ENCODE results near the gene CRADD.

CRADD gene

GRCh38 chr12:93673084-93673483 lies 4.1 kb upstream of the CRADD start:
- DNase-seq, result no peak

GRCh38 chr12:93674386-93674785 lies 2.8 kb upstream of the CRADD start:
- DNase-seq, result no peak

GRCh38 chr12:93676408-93677194 lies 574 bp upstream of the CRADD start:
- no peak for DNase-seq

GRCh38 chr12:93678779-93679178 lies 1.6 kb downstream of the CRADD start:
- no peak for DNase-seq

- DNase-seq, result no peak
Measured at GRCh38 chr12:93679308-93679925, 2.2 kb downstream of the CRADD start.

GRCh38 chr12:93680006-93680405 lies 2.8 kb downstream of the CRADD start:
- no peak for DNase-seq

- peak; percentile 29 for DNase-seq
Measured at GRCh38 chr12:93682846-93683261, 5.7 kb downstream of the CRADD start.

GRCh38 chr12:93683410-93683809 lies 6.2 kb downstream of the CRADD start:
- no peak for DNase-seq

GRCh38 chr12:93684716-93685115 lies 7.5 kb downstream of the CRADD start:
- no peak for DNase-seq

GRCh38 chr12:93686572-93687356 lies 9.6 kb downstream of the CRADD start:
- DNase-seq, result no peak

- DNase-seq, result no peak
Measured at GRCh38 chr12:93689076-93689834, 12.1 kb downstream of the CRADD start.

GRCh38 chr12:93696462-93696861 lies 19.3 kb downstream of the CRADD start:
- no peak for DNase-seq

- DNase-seq, result no peak
Measured at GRCh38 chr12:93698307-93699092, 21.3 kb downstream of the CRADD start.

GRCh38 chr12:93699271-93700145 lies 22.3 kb downstream of the CRADD start:
- DNase-seq, result no peak

GRCh38 chr12:93702707-93703315 lies 25.6 kb downstream of the CRADD start:
- DNase-seq, result no peak

- no peak for DNase-seq
Measured at GRCh38 chr12:93704122-93704521, 26.9 kb downstream of the CRADD start.

- no peak for DNase-seq
Measured at GRCh38 chr12:93704625-93705024, 27.4 kb downstream of the CRADD start.

- DNase-seq, result no peak
Measured at GRCh38 chr12:93705237-93705636, 28.1 kb downstream of the CRADD start.

- no peak for DNase-seq
Measured at GRCh38 chr12:93706387-93706786, 29.2 kb downstream of the CRADD start.

GRCh38 chr12:93706824-93707223 lies 29.6 kb downstream of the CRADD start:
- DNase-seq, result no peak

- DNase-seq, result no peak
Measured at GRCh38 chr12:93707836-93708235, 30.7 kb downstream of the CRADD start.
